Measurements from ENCODE around the gene BBX. TPM values are rescaled to one million over a fixed set of nuclear protein-coding genes. Genes with fewer than 3 reads are reported as not detected.
A peak's percentile ranks its signal among the peaks of the same experiment; 100 is the strongest.

Gene BBX
- total and polyA plus RNA-seq, 2 of the 13 experiments (the other 11 are each of a cell fraction or from before 2014, with no cell fraction given), result 13.7 to 23.2 TPM

- BruUV-seq (replicated peaks), result no TSS peak
- DNase-seq (ENCODE audit: low spot score) (no peak), ATAC-seq (no peak), FAIRE-seq (no peak)
- H3K9me3 ChIP-seq (ENCODE audit: low read length), result no peaks in the 10 kb centered on the region
- no peak for TF ChIP-seq ERF (CRISPR knock-in tag; IDR thresholded peaks at IDR 0.05)
- peaks cover 8% of the 10 kb centered on the region for H3K4me1 ChIP-seq (ENCODE audit: insufficient read depth, low read length)
- WGBS (ENCODE audit: low lambda C conversion rate), result 96% methylated on average over 5 of the region's 5 CpGs
- ChIA-PET CTCF (ENCODE audit: low intra/inter-chr PET ratio, low total read pairs) (no interaction called here), POLR2A (no interaction called here)
- H3K4me3 ChIP-seq (replicated peaks in 1 of 3; ENCODE audit: insufficient read depth in 1 of 3, low read depth in 2 of 3, low read length in 3 of 3), result no peak overlapping the region
- H3K36me3 ChIP-seq (replicated peaks in 1 of 2; ENCODE audit: control insufficient read depth in 1 of 2, insufficient read depth in 2 of 2, low read length in 2 of 2), result no peaks in the 10 kb centered on the region
- H4K20me1 ChIP-seq (ENCODE audit: insufficient read depth, low read length), result peaks cover 2% of the 10 kb centered on the region
- no peak overlapping the region for H2AFZ ChIP-seq (ENCODE audit: low read length)
- no peak overlapping the region for H3K9ac ChIP-seq (ENCODE audit: insufficient read depth, low read depth, low read length)
- no peak overlapping the region for H3K27ac ChIP-seq (ENCODE audit: extremely low read length, insufficient read depth, low read length)
- intact Hi-C loops (cut with micrococcal nuclease; ENCODE audit: unreplicated experiment) (no loop called here), in situ Hi-C loops (cut with HindIII; ENCODE audit: extremely low pct_ligation_motif_present, low pct_unique_long_range_greater_than_20kb) (no loop called here)
- H3K27me3 ChIP-seq (ENCODE audit: control insufficient read depth in 1 of 2, insufficient read depth in 2 of 2, low read length in 2 of 2), result no peaks in the 10 kb centered on the region
- H3K79me2 ChIP-seq (ENCODE audit: insufficient read depth, low read length), result no peaks in the 10 kb centered on the region
- H3K4me2 ChIP-seq (ENCODE audit: low read depth, low read length), result no peak overlapping the region
These were observed 69.3 kb downstream of the BBX start for GRCh38 chr3:107592073-107592472.

GRCh38 chr3:107594870-107595269, 72.1 kb downstream of the BBX start:
- TF ChIP-seq ZNF703 (CRISPR knock-in tag; IDR thresholded peaks at IDR 0.05; ENCODE audit: borderline replicate concordance) (no peak), FOXA3 (CRISPR knock-in tag; IDR thresholded peaks at IDR 0.05) (0 out of 2 replicates have a peak, but pooled peaks have one; percentile 11)
- Histone ChIP-seq H3K9me3 (ENCODE audit: low read length) (no peaks in the 10 kb centered on the region), H3K4me1 (ENCODE audit: insufficient read depth, low read length) (peaks cover 28% of the 10 kb centered on the region), H2AFZ (ENCODE audit: low read length) (no peak overlapping the region), H3K9ac (ENCODE audit: insufficient read depth, low read depth, low read length) (no peak overlapping the region), H3K79me2 (ENCODE audit: insufficient read depth, low read length) (peaks cover 9% of the 10 kb centered on the region), H3K27ac (ENCODE audit: extremely low read length, insufficient read depth, low read length) (no peak overlapping the region), H3K4me2 (ENCODE audit: low read depth, low read length) (no peak overlapping the region), H3K36me3 (replicated peaks in 1 of 2; ENCODE audit: control insufficient read depth in 1 of 2, insufficient read depth in 2 of 2, low read length in 2 of 2) (no peaks in the 10 kb centered on the region), H3K4me3 (replicated peaks in 1 of 3; ENCODE audit: insufficient read depth in 1 of 3, low read depth in 2 of 3, low read length in 3 of 3) (no peak overlapping the region), H4K20me1 (ENCODE audit: insufficient read depth, low read length) (peaks cover 2% of the 10 kb centered on the region), H3K27me3 (ENCODE audit: control insufficient read depth in 1 of 2, insufficient read depth in 2 of 2, low read length in 2 of 2) (no peaks in the 10 kb centered on the region)
- BruUV-seq (replicated peaks), result no TSS peak
- ChIA-PET CTCF (ENCODE audit: low intra/inter-chr PET ratio, low total read pairs) (no interaction called here), POLR2A (no interaction called here)
- intact Hi-C loops (cut with micrococcal nuclease; ENCODE audit: unreplicated experiment) (no loop called here), in situ Hi-C loops (cut with HindIII; ENCODE audit: extremely low pct_ligation_motif_present, low pct_unique_long_range_greater_than_20kb) (no loop called here)
- peak; percentile 3 for DNase-seq (ENCODE audit: low spot score)
- ATAC-seq, result no peak
- 68% methylated on average over 3 of the region's 3 CpGs for WGBS (ENCODE audit: low lambda C conversion rate)
- no peak for FAIRE-seq
